H1 (cell line): ENCODE data around the gene ZRANB3. TPM values are rescaled to one million over a fixed set of nuclear protein-coding genes. Genes with fewer than 3 reads are reported as not detected.

Experiments used
- CTCF ChIA-PET: fragments of 300-600 bp; sonication (Branson Sonifier 250); formaldehyde crosslinking; loops from one replicate; lab custom pipeline; 2021; ENCODE audit not compliant: partially characterized antibody; lab: Charles Lee
- POLR2A ChIA-PET: fragments of 300-600 bp; sonication (Branson Sonifier 250); formaldehyde crosslinking; loops from one replicate; lab custom pipeline; 2021; ENCODE audit warnings: inconsistent platforms; ENCODE audit not compliant: partially characterized antibody; lab: Charles Lee
- DNase-seq, 2 experiments: peaks; one replicate each; pipeline versions ENCODE4 v3.0.0 to v3.0.0-alpha.2; 2010 to 2022; ENCODE audit warnings: low spot score in 2 of 2, low read depth in 1 of 2, mixed read lengths in 1 of 2
- FAIRE-seq: peaks from 2 replicates; lab custom pipeline; 2011; peaks lifted over from hg19 to GRCh38; lab: Jason Lieb, UNC
- H2AFZ ChIP-seq: 2 replicates; pipeline ENCODE4 v1.8.1; 2012; ENCODE audit warnings: low read length, inconsistent platforms
- H2AK5ac ChIP-seq: 2 replicates; pipeline ENCODE4 v1.6.1; 2013; ENCODE audit warnings: low read depth, low read length
- H2BK120ac ChIP-seq: replicated peaks from 2 replicates; pipeline ENCODE3; 2013; ENCODE audit warnings: low read depth, low read length, inconsistent platforms
- H2BK12ac ChIP-seq: 2 replicates; pipeline ENCODE4 v1.6.1; 2013; ENCODE audit warnings: low read depth, low read length
- H2BK15ac ChIP-seq: 2 replicates; pipeline ENCODE4 v1.6.1; 2013; ENCODE audit warnings: low read length
- H2BK20ac ChIP-seq: 2 replicates; pipeline ENCODE4 v1.6.1; 2013; ENCODE audit warnings: low read length
- H2BK5ac ChIP-seq: 2 replicates; pipeline ENCODE4 v1.6.1; 2013; ENCODE audit warnings: low read depth, low read length
- H3K14ac ChIP-seq: 2 replicates; pipeline ENCODE4 v1.6.1; 2013; ENCODE audit warnings: inconsistent platforms; ENCODE audit not compliant: insufficient read length
- H3K18ac ChIP-seq: 2 replicates; pipeline ENCODE4 v1.6.1; 2013; ENCODE audit warnings: low read length; ENCODE audit errors: extremely low read depth
- H3K23ac ChIP-seq: 2 replicates; pipeline ENCODE4 v1.6.1; 2013; ENCODE audit warnings: inconsistent platforms; ENCODE audit not compliant: insufficient read length
- H3K23me2 ChIP-seq: 2 replicates; pipeline ENCODE4 v1.6.1; 2013; ENCODE audit warnings: low read depth, low read length
- H3K27ac ChIP-seq: 2 replicates; pipeline ENCODE4 v1.6.1; 2011; ENCODE audit warnings: low read depth, low read length, inconsistent platforms
- H3K27me3 ChIP-seq, 4 experiments: replicated peaks in 1 of 4; 1 replicate in 1 of 4; 2 replicates in 3 of 4; pipeline versions ENCODE4 v1.6.1 to v1.8.1; 2011 to 2013; ENCODE audit warnings: low read length in 3 of 4, mild to moderate bottlenecking in 3 of 4, inconsistent platforms in 2 of 4, mixed read lengths in 2 of 4, moderate library complexity in 1 of 4; ENCODE audit not compliant: control insufficient read depth in 3 of 4, insufficient read depth in 3 of 4; ENCODE audit errors: extremely low read depth in 1 of 4
- H3K36me3 ChIP-seq, 4 experiments: 2 replicates each; pipeline versions ENCODE4 v1.6.1 to v1.8.1; 2011 to 2013; ENCODE audit warnings: mild to moderate bottlenecking in 4 of 4, low read length in 3 of 4, moderate library complexity in 2 of 4, control low read depth in 1 of 4, inconsistent platforms in 1 of 4; ENCODE audit not compliant: insufficient read depth in 4 of 4, control insufficient read depth in 2 of 4
- H3K4ac ChIP-seq: replicated peaks from 2 replicates; pipeline ENCODE3; 2013; ENCODE audit warnings: low read length, low read depth, mixed read lengths, inconsistent platforms; ENCODE audit not compliant: insufficient read length
- H3K4me1 ChIP-seq, 4 experiments: replicated peaks in 1 of 4; 1 replicate in 1 of 4; 2 replicates in 3 of 4; pipeline versions ENCODE4 v1.6.1 to v1.8.1; 2011 to 2013; ENCODE audit warnings: low read length in 3 of 4, inconsistent platforms in 2 of 4, mixed read lengths in 1 of 4; ENCODE audit not compliant: insufficient read depth in 4 of 4, control insufficient read depth in 3 of 4
- H3K4me2 ChIP-seq, 2 experiments: 2 replicates each; pipeline versions ENCODE4 v1.6.1 to v1.8.1; 2011 to 2013; ENCODE audit warnings: low read depth in 2 of 2, low read length in 2 of 2, control low read depth in 1 of 2, inconsistent platforms in 1 of 2, mild to moderate bottlenecking in 1 of 2; ENCODE audit not compliant: insufficient read depth in 1 of 2
- H3K4me3 ChIP-seq, 4 experiments: fragments of 200-600, 300-600 bp in 1 of 4; sonication (generic), shearing (Covaris generic), sonication (Bioruptor Twin) in 1 of 4; 2 replicates each; pipeline versions ENCODE4 v1.5.1 to v1.8.1; 2011 to 2016; ENCODE audit warnings: low read length in 4 of 4, low read depth in 3 of 4, control low read depth in 2 of 4, inconsistent platforms in 2 of 4, mild to moderate bottlenecking in 2 of 4, mixed read lengths in 1 of 4, moderate library complexity in 1 of 4; ENCODE audit not compliant: insufficient read depth in 2 of 4; ENCODE audit errors: extremely low read depth in 1 of 4
- H3K56ac ChIP-seq: replicated peaks from 2 replicates; pipeline ENCODE3; 2013; ENCODE audit warnings: low read depth, mild to moderate bottlenecking, mixed read lengths, low read length, inconsistent platforms; ENCODE audit not compliant: insufficient read length
- H3K79me1 ChIP-seq: 2 replicates; pipeline ENCODE4 v1.6.1; 2013; ENCODE audit warnings: low read depth, low read length, control low read depth
- H3K79me2 ChIP-seq, 2 experiments: 2 replicates each; pipeline versions ENCODE4 v1.6.1 to v1.8.1; 2012 to 2013; ENCODE audit warnings: low read length in 2 of 2, mild to moderate bottlenecking in 2 of 2, inconsistent platforms in 1 of 2; ENCODE audit not compliant: insufficient read depth in 2 of 2, control insufficient read depth in 1 of 2
- H3K9ac ChIP-seq, 4 experiments: replicated peaks in 1 of 4; 1 replicate in 1 of 4; 2 replicates in 3 of 4; pipeline versions ENCODE4 v1.6.1 to v1.8.1; 2011 to 2013; ENCODE audit warnings: low read depth in 3 of 4, low read length in 3 of 4, control low read depth in 2 of 4, mild to moderate bottlenecking in 2 of 4, moderate library complexity in 2 of 4, inconsistent platforms in 1 of 4; ENCODE audit errors: extremely low read depth in 1 of 4
- H3K9me3 ChIP-seq, 2 experiments: 2 replicates each; pipeline versions ENCODE4 v1.6.1 to v1.8.1; 2012 to 2013; ENCODE audit warnings: mild to moderate bottlenecking in 2 of 2, moderate library complexity in 2 of 2, control low read depth in 1 of 2, inconsistent platforms in 1 of 2, low read depth in 1 of 2, low read length in 1 of 2, mixed read lengths in 1 of 2; ENCODE audit not compliant: insufficient read depth in 2 of 2
- H4K20me1 ChIP-seq, 2 experiments: replicated peaks in 1 of 2; 2 replicates each; pipeline versions ENCODE3 to v1.8.1; 2011 to 2013; ENCODE audit warnings: inconsistent platforms in 2 of 2, low read length in 2 of 2, mild to moderate bottlenecking in 1 of 2; ENCODE audit not compliant: insufficient read depth in 2 of 2, control insufficient read depth in 1 of 2
- H4K5ac ChIP-seq: 2 replicates; pipeline ENCODE4 v1.6.1; 2013; ENCODE audit warnings: low read length, low read depth, mixed read lengths, inconsistent platforms; ENCODE audit not compliant: insufficient read length
- H4K8ac ChIP-seq: 2 replicates; pipeline ENCODE4 v1.8.0; 2013; ENCODE audit warnings: mild to moderate bottlenecking, moderate library complexity, low read length, inconsistent platforms; ENCODE audit not compliant: insufficient read depth; ENCODE audit errors: extremely low read depth
- H4K91ac ChIP-seq: replicated peaks from 2 replicates; pipeline ENCODE3; 2013; ENCODE audit warnings: low read length, mixed read lengths, inconsistent platforms; ENCODE audit not compliant: insufficient read length
- CHD2 ChIP-seq: IDR thresholded peaks from 2 replicates; pipeline ENCODE4 v1.6.1; 2012; ENCODE audit warnings: low read length, improper control_type of control experiment
- KDM5A ChIP-seq: fragments of 200-600 bp; IDR thresholded peaks from 2 replicates; pipeline ENCODE4 v1.7.1; 2012; ENCODE audit warnings: mild to moderate bottlenecking, low read length, inconsistent platforms, mixed read lengths
- MAX ChIP-seq: IDR thresholded peaks from 2 replicates; pipeline ENCODE4 v1.6.1; 2012; ENCODE audit warnings: inconsistent platforms
- PHF8 ChIP-seq: fragments of 200-600 bp; sonication (generic); conservative IDR thresholded peaks from 2 replicates; pipeline ENCODE4 v1.7.1; 2012; ENCODE audit warnings: low read depth, mild to moderate bottlenecking, inconsistent platforms, low read length, moderate library complexity
- POLR2AphosphoS5 ChIP-seq: IDR thresholded peaks from 2 replicates; pipeline ENCODE4 v1.6.1; 2011; ENCODE audit warnings: low read depth, low read length
- RFX5 ChIP-seq: IDR thresholded peaks from 2 replicates; pipeline ENCODE4 v1.6.1; 2011; ENCODE audit warnings: low read depth, low read length, improper control_type of control experiment, borderline replicate concordance
- WGBS, 2 experiments: shearing (Covaris generic) in 1 of 2; methylation state at CpG; one replicate each; pipeline versions ENCODE4 v1.1.6 to v1.1.7; 2013 to 2015; ENCODE audit warnings: low lambda C conversion rate in 2 of 2, mixed read lengths in 2 of 2, inconsistent platforms in 1 of 2, low coverage in 1 of 2, missing lambda C conversion rate in 1 of 2; ENCODE audit not compliant: insufficient replicate concordance in 2 of 2, insufficient coverage in 1 of 2, insufficient read length in 1 of 2; ENCODE audit errors: extremely low coverage in 1 of 2, missing lambda C conversion rate in 1 of 2; 5-methylcytosine and 5-hydroxymethylcytosine counted together
- polyA plus RNA-seq, 7 experiments: library from polyadenylated mRNA; depleted of rRNA in 3 of 7; stranded (reverse) in 5 of 7; unstranded in 2 of 7; fragments of >200 nt in 5 of 7; fragments of 200-250 nt in 2 of 7; gene quantifications; 1 replicate in 5 of 7; 2 replicates in 1 of 7; 4 replicates in 1 of 7; pipeline versions ENCODE4 v1.2.1 to v1.2.3, GENCODE V29; 2011 to 2013; ENCODE audit warnings: missing spikeins in 2 of 7, mixed read lengths in 2 of 7
- total RNA-seq: library from RNA; stranded (reverse); fragmentation: NEBNext Ultra II Directional; extraction: Animal tissue kit (Norgen Biotek cat#: 25700); gene quantifications from 2 replicates; pipeline ENCODE4 v1.2.1, GENCODE V29; 2021

ZRANB3 gene
- total and polyA plus RNA-seq, 2 of the 8 experiments (the other 6 are each of a cell fraction or from before 2014, with no cell fraction given), result 4.5 to 19.3 TPM

DNA sequence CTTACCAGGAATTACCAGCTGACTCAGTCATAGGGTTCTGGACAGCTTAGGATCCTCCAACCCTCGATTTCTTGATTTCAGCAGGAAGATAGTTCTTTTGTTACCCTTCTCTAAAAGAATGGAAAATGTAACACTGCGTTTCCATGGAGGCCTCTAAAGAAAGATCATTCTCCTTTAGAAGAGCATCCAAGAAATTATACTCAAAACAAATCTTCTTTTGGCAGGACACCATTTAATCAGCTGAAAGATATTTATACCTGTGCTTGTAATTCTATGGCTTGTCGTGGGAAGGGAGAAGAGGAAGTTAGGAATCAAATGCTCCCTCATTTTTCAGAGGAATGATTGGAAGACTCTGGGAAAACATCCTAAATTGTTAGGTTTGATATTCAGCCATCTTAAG, 348.4 kb downstream of the ZRANB3 start:
- H3K27ac ChIP-seq, result no peak overlapping the region
- H2BK12ac ChIP-seq, result no peak overlapping the region
- H4K8ac ChIP-seq, result no peak overlapping the region
- ChIA-PET CTCF (interaction anchor here (0.9 to 1.6 kb wide), 2 partner anchors 72 to 194 kb away, joined by 3 to 4 read pairs; no protein-coding TSS in a partner anchor), POLR2A (interaction anchor here (0.6 to 1.0 kb wide), 2 partner anchors 9 to 199 kb away, joined by 3 read pairs; no protein-coding TSS in a partner anchor)
- no peak overlapping the region for H4K5ac ChIP-seq
- H2BK5ac ChIP-seq, result no peak overlapping the region
- 88% methylated on average over 3 of the region's 3 CpGs; no CpG with 5 or more reads in 1 of the 2 experiments for WGBS, 2 experiments
- no peaks in the 10 kb centered on the region for H4K20me1 ChIP-seq
- H2AFZ ChIP-seq, result no peak overlapping the region
- H3K56ac ChIP-seq, result no peak overlapping the region
- no peak overlapping the region for H3K4ac ChIP-seq
- no peak overlapping the region for H2AK5ac ChIP-seq
- H3K23ac ChIP-seq, result no peak overlapping the region
- H3K4me2 ChIP-seq, result no peak overlapping the region
- H3K27me3 ChIP-seq, result no peaks in the 10 kb centered on the region
- H3K79me2 ChIP-seq, result no peaks in the 10 kb centered on the region
- H3K9me3 ChIP-seq, result no peaks in the 10 kb centered on the region
- no peaks in the 10 kb centered on the region for H3K79me1 ChIP-seq
- FAIRE-seq (no peak), DNase-seq (no peak)
- no peak overlapping the region for H3K9ac ChIP-seq
- no peak overlapping the region for H3K14ac ChIP-seq
- H3K4me1 ChIP-seq, result peaks cover 0 to 3% (median 2%) of the 10 kb centered on the region in 4 experiments; a peak in 3 of 7 replicates
- no peak overlapping the region for H3K18ac ChIP-seq
- H2BK20ac ChIP-seq, result no peak overlapping the region
- H3K4me3 ChIP-seq, result no peak overlapping the region
- no peak overlapping the region for H2BK120ac ChIP-seq
- no peaks in the 10 kb centered on the region for H3K36me3 ChIP-seq
- no peaks in the 10 kb centered on the region for H3K23me2 ChIP-seq
- TF ChIP-seq PHF8 (no peak), POLR2AphosphoS5 (no peak), CHD2 (no peak), RFX5 (no peak), MAX (no peak), KDM5A (no peak)
- no peak overlapping the region for H2BK15ac ChIP-seq
- H4K91ac ChIP-seq, result no peak overlapping the region
